ENCODE data around the gene SYK. TPM values are rescaled to one million over a fixed set of nuclear protein-coding genes. Genes with fewer than 3 reads are reported as not detected.

SYK gene
- total RNA-seq, 1 donor from 2014 or later, result 13.0 TPM

GRCh38 chr9:90813523-90813922 lies 11.9 kb downstream of the SYK start:
- Mint-ChIP-seq H3K4me1 (ENCODE audit: unreplicated experiment) (peaks cover 13% of the 10 kb centered on the region), H3K4me3 (no peak overlapping the region), H3K36me3 (peaks cover 4% of the 10 kb centered on the region), H3K27me3 (no peaks in the 10 kb centered on the region), H3K9me3 (no peaks in the 10 kb centered on the region), H3K27ac (no peak overlapping the region)
- TF ChIP-seq CTCF (conservative IDR thresholded peaks at IDR 0.05), result no peak
- DNase-seq (ENCODE audit: extremely low spot score, unreplicated experiment), result no peak

GRCh38 chr9:90814355-90814754 lies 12.7 kb downstream of the SYK start:
- H3K9me3 Mint-ChIP-seq, result no peaks in the 10 kb centered on the region
- H3K27me3 Mint-ChIP-seq, result no peaks in the 10 kb centered on the region

GRCh38 chr9:90815183-90815943 lies 13.7 kb downstream of the SYK start:
- peak overlapping the region; percentile 49 for H3K27ac Mint-ChIP-seq
- H3K36me3 Mint-ChIP-seq, result peaks cover 4% of the 10 kb centered on the region
- H3K9me3 Mint-ChIP-seq, result no peaks in the 10 kb centered on the region
- no peak for TF ChIP-seq CTCF (conservative IDR thresholded peaks at IDR 0.05)
- peaks cover 13% of the 10 kb centered on the region for H3K4me1 Mint-ChIP-seq (ENCODE audit: unreplicated experiment)
- DNase-seq (ENCODE audit: extremely low spot score, unreplicated experiment), result no peak
- H3K27me3 Mint-ChIP-seq, result no peaks in the 10 kb centered on the region
- H3K4me3 Mint-ChIP-seq, result peak overlapping the region; percentile 13

More at GRCh38 chr9:90814355-90814754, 12.7 kb downstream of the SYK start:
- TF ChIP-seq CTCF (conservative IDR thresholded peaks at IDR 0.05), result no peak
- no peak for DNase-seq (ENCODE audit: extremely low spot score, unreplicated experiment)
- H3K27ac Mint-ChIP-seq, result no peak overlapping the region
- H3K4me3 Mint-ChIP-seq, result no peak overlapping the region
- H3K36me3 Mint-ChIP-seq, result peaks cover 4% of the 10 kb centered on the region
- peaks cover 13% of the 10 kb centered on the region for H3K4me1 Mint-ChIP-seq (ENCODE audit: unreplicated experiment)

GRCh38 chr9:90815944-90816357 lies 14.3 kb downstream of the SYK start:
- Mint-ChIP-seq H3K9me3 (no peaks in the 10 kb centered on the region), H3K27ac (no peak overlapping the region), H3K4me3 (no peak overlapping the region), H3K4me1 (ENCODE audit: unreplicated experiment) (peaks cover 13% of the 10 kb centered on the region), H3K27me3 (no peaks in the 10 kb centered on the region), H3K36me3 (peaks cover 4% of the 10 kb centered on the region)
- DNase-seq (ENCODE audit: extremely low spot score, unreplicated experiment), result no peak
- no peak for TF ChIP-seq CTCF (conservative IDR thresholded peaks at IDR 0.05)

- DNase-seq (ENCODE audit: extremely low spot score, unreplicated experiment), result no peak
- Mint-ChIP-seq H3K9me3 (no peaks in the 10 kb centered on the region), H3K27me3 (no peaks in the 10 kb centered on the region), H3K4me3 (no peak overlapping the region), H3K4me1 (ENCODE audit: unreplicated experiment) (peaks cover 13% of the 10 kb centered on the region), H3K36me3 (peaks cover 4% of the 10 kb centered on the region), H3K27ac (no peak overlapping the region)
- no peak for TF ChIP-seq CTCF (conservative IDR thresholded peaks at IDR 0.05)
Observed at GRCh38 chr9:90816690-90817089, 15.1 kb downstream of the SYK start.

All from type B pancreatic cell (in vitro differentiated cells).